Measurements from ENCODE around the gene C1RL. TPM values are rescaled to one million over a fixed set of nuclear protein-coding genes. Genes with fewer than 3 reads are reported as not detected.
A peak's percentile ranks its signal among the peaks of the same experiment; 100 is the strongest.

Gene C1RL
- total RNA-seq, 1 donor from 2014 or later, result 196 TPM

- H3K36me3 ChIP-seq, result peaks cover 16 to 40% of the 10 kb centered on the region in 2 donors
Measured at GRCh38 chr12:7066596-7066995, 42.4 kb downstream of the C1RL start.

GRCh38 chr12:7065073-7065623 is 43.9 kb downstream of the C1RL start:
- intact Hi-C loops (cut with DNase I), result loop anchor here (10.0 kb wide), 1 partner anchor 120 kb away; the partner anchor contains the start of gene PEX5
- TF ChIP-seq CTCF (IDR thresholded peaks at IDR 0.05), result no peak
- peaks cover 0 to 9% of the 10 kb centered on the region in 2 donors for H3K4me1 ChIP-seq
- H3K27ac ChIP-seq, result no peak overlapping the region
- no peaks in the 10 kb centered on the region for H3K9me3 ChIP-seq
- DNase-seq (ENCODE audit: low spot score in 2 of 2), result no peak
- peaks cover 13 to 35% of the 10 kb centered on the region in 2 donors for H3K36me3 ChIP-seq
- H3K4me3 ChIP-seq, result no peak overlapping the region
- H3K27me3 ChIP-seq, result no peaks in the 10 kb centered on the region

More at GRCh38 chr12:7066596-7066995, 42.4 kb downstream of the C1RL start:
- no peaks in the 10 kb centered on the region for H3K27me3 ChIP-seq
- intact Hi-C loops (cut with DNase I), result loop anchor here (10.0 kb wide), 1 partner anchor 118 kb away; the partner anchor contains the start of gene PEX5
- no peak for TF ChIP-seq CTCF (IDR thresholded peaks at IDR 0.05)
- H3K4me1 ChIP-seq, result no peaks in the 10 kb centered on the region
- H3K9me3 ChIP-seq, result no peaks in the 10 kb centered on the region
- no peak for DNase-seq (ENCODE audit: low spot score in 2 of 2)
- no peak overlapping the region for H3K4me3 ChIP-seq
- no peak overlapping the region for H3K27ac ChIP-seq

GRCh38 chr12:7064516-7064915 is 44.5 kb downstream of the C1RL start:
- intact Hi-C loops (cut with DNase I), result loop anchor here (10.0 kb wide), 1 partner anchor 120 kb away; the partner anchor contains the start of gene PEX5
- H3K36me3 ChIP-seq, result peaks cover 12 to 29% of the 10 kb centered on the region in 2 donors
- H3K27me3 ChIP-seq, result no peaks in the 10 kb centered on the region
- no peak for DNase-seq (ENCODE audit: low spot score in 2 of 2)
- H3K4me1 ChIP-seq, result peaks cover 0 to 15% of the 10 kb centered on the region in 2 donors
- H3K9me3 ChIP-seq, result no peaks in the 10 kb centered on the region
- no peak overlapping the region for H3K27ac ChIP-seq
- no peak for TF ChIP-seq CTCF (IDR thresholded peaks at IDR 0.05)
- H3K4me3 ChIP-seq, result no peak overlapping the region

- H3K4me1 ChIP-seq, result peaks cover 0 to 17% of the 10 kb centered on the region in 2 donors
- H3K27me3 ChIP-seq, result no peaks in the 10 kb centered on the region
- no peaks in the 10 kb centered on the region for H3K9me3 ChIP-seq
- no peak for DNase-seq (ENCODE audit: low spot score in 2 of 2)
- H3K27ac ChIP-seq, result peak overlapping the region; percentile 80 to 82
- H3K36me3 ChIP-seq, result peaks cover 4 to 16% of the 10 kb centered on the region in 2 donors
- H3K4me3 ChIP-seq, result peak overlapping the region; percentile 34 to 55
- no peak for TF ChIP-seq CTCF (IDR thresholded peaks at IDR 0.05)
- intact Hi-C loops (cut with DNase I), result loop anchor here (10.0 kb wide), 1 partner anchor 123 kb away; the partner anchor contains the start of gene PEX5
Measured at GRCh38 chr12:7061596-7061995, 47.4 kb downstream of the C1RL start.

- Histone ChIP-seq H3K4me1 (peaks cover 0 to 17% of the 10 kb centered on the region in 2 donors), H3K9me3 (no peaks in the 10 kb centered on the region), H3K27me3 (no peaks in the 10 kb centered on the region), H3K36me3 (peaks cover 4 to 11% of the 10 kb centered on the region in 2 donors), H3K4me3 (peak overlapping the region; percentile 34 to 55), H3K27ac (peak overlapping the region; percentile 80 to 82)
- no peak for DNase-seq (ENCODE audit: low spot score in 2 of 2)
- no peak for TF ChIP-seq CTCF (IDR thresholded peaks at IDR 0.05)
- intact Hi-C loops (cut with DNase I), result loop anchor here (10.0 kb wide), 1 partner anchor 124 kb away; the partner anchor contains the start of gene PEX5
Measured at GRCh38 chr12:7061138-7061537, 47.9 kb downstream of the C1RL start.
